Progenitor cell of endocrine pancreas (in vitro differentiated cells): ENCODE results near the gene IMMT. TPM values are rescaled to one million over a fixed set of nuclear protein-coding genes. Genes with fewer than 3 reads are reported as not detected.

Experiments
- DNase-seq: peaks from one replicate; pipeline ENCODE4 v3.0.0; 2021; ENCODE audit warnings: low spot score; ENCODE audit not compliant: unreplicated experiment
- H3K27ac Mint-ChIP-seq: 2 replicates; pipeline ENCODE4 v1.8.0; 2021; ENCODE audit warnings: mild to moderate bottlenecking, moderate library complexity, mixed read lengths
- H3K27me3 Mint-ChIP-seq: 2 replicates; pipeline ENCODE4 v1.8.0; 2021; ENCODE audit warnings: mixed read lengths
- H3K36me3 Mint-ChIP-seq: 2 replicates; pipeline ENCODE4 v1.8.0; 2022; ENCODE audit warnings: mixed read lengths; ENCODE audit not compliant: insufficient read depth
- H3K4me1 Mint-ChIP-seq: 2 replicates; pipeline ENCODE4 v1.8.0; 2021; ENCODE audit warnings: low read depth, mixed read lengths
- H3K4me3 Mint-ChIP-seq: 2 replicates; pipeline ENCODE4 v1.8.0; 2021; ENCODE audit warnings: low read depth, mild to moderate bottlenecking, moderate library complexity, mixed read lengths
- H3K9me3 Mint-ChIP-seq: 2 replicates; pipeline ENCODE4 v1.8.0; 2021; ENCODE audit warnings: low read depth, mixed read lengths
- total RNA-seq: library from RNA; stranded (reverse); gene quantifications from 2 replicates; pipeline ENCODE4 v1.2.1, GENCODE V29; 2021
- TF ChIP-seq, protein P1 (sequence below): fragments of 200-600 bp; sonication (generic); IDR thresholded peaks from one replicate; pipeline ENCODE4 v1.5.0; 2021; ENCODE audit warnings: antibody characterized with exemption, mild to moderate bottlenecking; ENCODE audit not compliant: unreplicated experiment

IMMT gene
- total RNA-seq, 1 donor from 2014 or later = 94.1 TPM

DNA sequence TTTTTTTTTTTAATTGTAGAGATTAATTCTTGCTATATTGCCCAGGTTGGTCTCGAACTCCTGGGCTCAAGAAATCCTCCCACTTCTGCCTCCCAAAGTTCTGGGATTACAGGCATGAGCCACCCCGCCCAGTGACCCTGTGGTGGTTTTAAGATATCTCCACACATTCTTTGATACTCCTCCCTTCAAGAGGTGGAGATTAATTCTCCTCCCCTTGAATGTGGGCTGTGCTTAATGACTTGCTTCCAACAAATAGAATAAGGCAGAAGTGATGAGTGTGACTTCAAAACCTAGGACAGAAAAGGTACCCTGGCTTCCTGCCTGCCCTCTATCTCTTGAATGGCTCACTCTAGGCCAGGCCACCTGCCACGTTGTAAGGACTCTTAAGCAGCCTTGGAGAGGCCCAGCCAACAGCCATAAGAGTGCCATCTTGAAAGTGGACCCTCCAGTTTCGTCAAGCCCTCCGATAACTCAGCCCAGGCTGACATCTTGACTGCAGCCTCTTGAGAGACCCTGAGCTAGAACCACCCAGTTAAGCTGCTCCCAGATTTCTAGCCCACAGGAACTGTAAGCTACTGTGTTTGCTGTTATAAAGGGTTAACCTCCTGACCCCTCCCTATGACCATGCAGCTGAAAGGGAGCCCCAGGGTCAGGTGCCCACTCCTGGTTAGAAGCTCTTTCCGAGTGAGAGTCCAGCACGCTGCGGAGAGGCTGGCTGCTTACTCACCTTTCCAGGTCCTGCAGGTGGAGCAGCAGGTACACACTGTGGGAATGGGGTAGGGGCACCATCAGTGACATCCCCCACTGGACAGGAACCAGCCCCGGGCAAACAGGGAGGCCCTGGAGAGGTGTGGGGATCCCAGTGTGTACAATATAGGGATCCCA, 31.6 kb upstream of the IMMT start:
- H3K27me3 Mint-ChIP-seq = no peaks in the 10 kb centered on the region
- no peak overlapping the region for H3K27ac Mint-ChIP-seq
- no peak for DNase-seq

GRCh38 chr2:86226070-86226469, 30.8 kb upstream of the IMMT start:
- TF ChIP-seq, protein P1, sequence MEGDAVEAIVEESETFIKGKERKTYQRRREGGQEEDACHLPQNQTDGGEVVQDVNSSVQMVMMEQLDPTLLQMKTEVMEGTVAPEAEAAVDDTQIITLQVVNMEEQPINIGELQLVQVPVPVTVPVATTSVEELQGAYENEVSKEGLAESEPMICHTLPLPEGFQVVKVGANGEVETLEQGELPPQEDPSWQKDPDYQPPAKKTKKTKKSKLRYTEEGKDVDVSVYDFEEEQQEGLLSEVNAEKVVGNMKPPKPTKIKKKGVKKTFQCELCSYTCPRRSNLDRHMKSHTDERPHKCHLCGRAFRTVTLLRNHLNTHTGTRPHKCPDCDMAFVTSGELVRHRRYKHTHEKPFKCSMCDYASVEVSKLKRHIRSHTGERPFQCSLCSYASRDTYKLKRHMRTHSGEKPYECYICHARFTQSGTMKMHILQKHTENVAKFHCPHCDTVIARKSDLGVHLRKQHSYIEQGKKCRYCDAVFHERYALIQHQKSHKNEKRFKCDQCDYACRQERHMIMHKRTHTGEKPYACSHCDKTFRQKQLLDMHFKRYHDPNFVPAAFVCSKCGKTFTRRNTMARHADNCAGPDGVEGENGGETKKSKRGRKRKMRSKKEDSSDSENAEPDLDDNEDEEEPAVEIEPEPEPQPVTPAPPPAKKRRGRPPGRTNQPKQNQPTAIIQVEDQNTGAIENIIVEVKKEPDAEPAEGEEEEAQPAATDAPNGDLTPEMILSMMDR = no peak
- H3K27me3 Mint-ChIP-seq = no peaks in the 10 kb centered on the region
- no peak overlapping the region for H3K4me3 Mint-ChIP-seq
- H3K27ac Mint-ChIP-seq = no peak overlapping the region
- DNase-seq = no peak
- no peaks in the 10 kb centered on the region for H3K9me3 Mint-ChIP-seq
- no peaks in the 10 kb centered on the region for H3K36me3 Mint-ChIP-seq
- no peaks in the 10 kb centered on the region for H3K4me1 Mint-ChIP-seq

More for the DNA sequence above, 31.6 kb upstream of the IMMT start:
- TF ChIP-seq, protein P1 = no peak
- Mint-ChIP-seq H3K36me3 (no peaks in the 10 kb centered on the region), H3K4me1 (no peaks in the 10 kb centered on the region), H3K9me3 (no peaks in the 10 kb centered on the region), H3K4me3 (no peak overlapping the region)

- no peak overlapping the region for H3K4me3 Mint-ChIP-seq
- H3K27ac Mint-ChIP-seq = no peak overlapping the region
- TF ChIP-seq, protein P1 = no peak
- H3K4me1 Mint-ChIP-seq = no peaks in the 10 kb centered on the region
- no peaks in the 10 kb centered on the region for H3K9me3 Mint-ChIP-seq
- no peaks in the 10 kb centered on the region for H3K36me3 Mint-ChIP-seq
- DNase-seq = no peak
- H3K27me3 Mint-ChIP-seq = no peaks in the 10 kb centered on the region
Observed at GRCh38 chr2:86225581-86225980, 30.3 kb upstream of the IMMT start.

DNA sequence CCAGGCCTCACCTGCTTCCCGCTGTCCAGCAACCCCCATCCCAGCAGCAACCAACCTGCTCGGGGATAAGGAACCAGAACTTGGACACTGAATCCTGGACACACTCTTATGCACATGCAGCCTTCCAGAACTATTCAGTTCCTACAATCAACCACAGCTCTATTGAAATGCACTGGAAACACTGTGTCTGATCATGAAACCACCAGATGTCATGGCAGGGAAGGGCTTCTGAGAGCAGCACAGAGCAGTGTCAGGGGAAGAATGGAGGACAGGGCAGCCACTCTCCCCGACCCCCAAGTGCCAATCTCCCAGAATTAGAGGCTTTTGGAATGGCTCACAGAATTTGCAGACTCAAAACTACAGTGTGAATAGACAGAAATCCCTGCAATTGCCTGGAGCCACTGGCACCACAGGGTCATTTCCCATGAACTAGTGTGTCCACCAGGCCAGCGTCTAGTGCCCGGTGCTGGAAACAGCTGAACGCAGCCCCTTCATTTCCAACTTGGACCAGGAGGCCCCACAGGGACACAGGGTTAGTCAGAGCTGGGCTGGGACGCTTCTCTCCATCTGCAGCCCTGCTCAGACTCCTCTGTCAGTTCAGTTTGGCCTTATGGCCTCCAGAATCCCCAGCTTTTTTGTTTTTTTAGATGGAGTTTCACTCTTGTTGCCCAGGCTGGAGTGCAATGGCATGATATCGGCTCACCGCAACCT, 29.5 kb upstream of the IMMT start:
- Mint-ChIP-seq H3K4me3 (no peak overlapping the region), H3K36me3 (no peaks in the 10 kb centered on the region), H3K9me3 (no peaks in the 10 kb centered on the region), H3K27me3 (no peaks in the 10 kb centered on the region), H3K27ac (no peak overlapping the region), H3K4me1 (no peaks in the 10 kb centered on the region)
- TF ChIP-seq, protein P1 = no peak
- no peak for DNase-seq

DNA sequence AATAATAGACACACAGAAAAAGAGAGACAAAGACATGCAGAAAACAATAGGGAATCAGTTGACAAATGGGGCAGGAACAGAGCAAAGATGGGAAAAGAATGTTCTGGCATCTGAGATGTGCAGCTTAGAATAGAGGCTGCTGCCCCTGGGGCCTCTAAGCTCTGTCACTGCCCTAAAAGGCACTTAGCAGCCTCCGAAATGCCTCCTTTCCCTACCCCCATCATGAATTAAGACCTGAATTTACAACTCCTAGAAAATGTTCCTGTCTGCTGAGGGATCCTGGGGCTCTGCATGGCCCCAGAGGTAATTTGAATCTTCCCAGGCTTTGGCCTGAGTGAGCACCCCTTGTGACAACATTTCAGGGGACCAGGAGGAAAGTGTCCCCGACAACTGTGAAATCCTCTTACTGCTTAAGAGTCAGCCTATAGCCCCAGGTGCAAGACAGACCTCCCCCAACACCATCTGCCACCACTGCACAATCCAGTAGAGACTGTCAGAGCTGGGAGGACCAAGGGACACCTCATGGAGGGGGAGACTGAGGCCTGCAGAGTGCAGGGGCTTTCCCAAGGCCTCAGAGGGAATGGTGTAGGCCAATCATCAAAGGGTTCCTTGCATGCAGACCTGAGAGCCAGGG, 28.8 kb upstream of the IMMT start:
- no peak overlapping the region for H3K27ac Mint-ChIP-seq
- H3K4me3 Mint-ChIP-seq = no peak overlapping the region
- TF ChIP-seq, protein P1 = no peak
- no peaks in the 10 kb centered on the region for H3K27me3 Mint-ChIP-seq
- H3K9me3 Mint-ChIP-seq = no peaks in the 10 kb centered on the region
- no peak for DNase-seq
- no peaks in the 10 kb centered on the region for H3K4me1 Mint-ChIP-seq
- no peaks in the 10 kb centered on the region for H3K36me3 Mint-ChIP-seq
